ENCODE data around the gene SNX3.
A peak's percentile ranks its signal among the peaks of the same experiment; 100 is the strongest.
"Not testable (repeated sequence)": the region's sequence is repeated elsewhere in the genome, so short reads cannot be mapped to it uniquely, and the experiment has no call there.

Gene SNX3

GRCh38 chr6:108254433-108255410, 6.1 kb downstream of the SNX3 start:
- peak; percentile 34 for DNase-seq

DNA sequence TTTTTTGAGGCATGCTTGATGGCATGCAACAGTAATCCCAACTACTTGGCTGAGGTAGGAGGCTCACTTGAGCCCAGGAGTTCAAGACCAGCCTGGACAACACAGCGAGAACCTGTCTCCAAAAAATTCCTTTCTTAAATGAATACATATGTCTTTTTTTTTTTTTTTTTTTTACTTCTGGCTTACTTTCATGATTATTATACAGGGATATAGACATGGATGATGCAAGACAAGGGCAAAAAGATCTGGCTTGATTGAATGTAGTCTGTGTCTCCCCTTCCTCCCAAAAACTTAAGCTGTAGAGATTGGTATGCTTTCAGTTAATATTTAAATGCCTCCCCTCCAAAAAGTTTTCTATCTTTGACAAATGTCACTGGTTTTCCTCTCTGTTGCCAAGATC, 7.6 kb downstream of the SNX3 start:
- peak; percentile 50 for DNase-seq

GRCh38 chr6:108252055-108252454, 8.8 kb downstream of the SNX3 start:
- no peak for DNase-seq

DNA sequence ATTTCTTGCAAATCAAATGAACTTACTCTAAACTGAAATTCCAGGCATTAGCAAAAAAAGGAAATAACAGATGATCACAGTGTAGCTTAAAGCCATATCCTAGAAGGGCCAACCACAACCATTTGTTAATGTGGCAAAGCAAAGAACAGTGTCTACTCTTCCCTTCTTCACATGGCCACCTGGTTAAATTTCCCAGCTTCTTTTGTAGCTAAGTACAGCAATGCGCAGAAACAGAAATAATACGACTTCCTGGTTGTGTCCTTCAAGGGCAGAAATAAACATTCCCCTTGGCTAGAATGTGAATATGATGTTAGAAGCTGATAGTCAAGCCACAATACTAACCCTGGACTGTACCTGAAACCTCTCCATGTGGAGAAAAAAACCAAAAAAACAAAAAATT, 9.6 kb downstream of the SNX3 start:
- no peak for DNase-seq

- peak; percentile 70 for DNase-seq
These were observed 10.5 kb downstream of the SNX3 start for GRCh38 chr6:108250240-108250866.

- no peak for DNase-seq
These were observed 12.8 kb downstream of the SNX3 start for GRCh38 chr6:108247965-108248536.

GRCh38 chr6:108245095-108245494, 15.7 kb downstream of the SNX3 start:
- not testable (repeated sequence) for DNase-seq

GRCh38 chr6:108243836-108244235, 17.0 kb downstream of the SNX3 start:
- no peak for DNase-seq

DNA sequence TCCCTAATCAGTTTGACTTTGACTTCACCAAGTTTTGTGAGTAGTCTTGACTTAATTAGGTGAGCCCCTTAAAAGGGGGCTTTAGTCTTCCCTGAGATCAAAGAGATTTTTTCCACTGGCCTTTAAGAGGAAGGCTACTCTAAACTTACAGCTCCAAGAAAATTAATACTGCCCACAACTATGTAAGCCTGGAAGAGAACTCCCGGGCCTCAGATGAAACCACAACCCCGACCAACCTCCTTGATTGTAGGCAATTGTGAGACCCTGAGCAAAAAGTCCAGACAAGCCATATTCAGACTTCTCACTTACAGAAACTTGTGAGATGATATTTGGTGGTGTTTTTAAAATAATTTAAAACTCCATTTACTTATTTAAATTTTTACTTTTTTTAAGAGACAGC, 18.1 kb downstream of the SNX3 start:
- no peak for DNase-seq

- no peak for DNase-seq
These were observed 18.6 kb downstream of the SNX3 start for GRCh38 chr6:108242259-108242658.

DNA sequence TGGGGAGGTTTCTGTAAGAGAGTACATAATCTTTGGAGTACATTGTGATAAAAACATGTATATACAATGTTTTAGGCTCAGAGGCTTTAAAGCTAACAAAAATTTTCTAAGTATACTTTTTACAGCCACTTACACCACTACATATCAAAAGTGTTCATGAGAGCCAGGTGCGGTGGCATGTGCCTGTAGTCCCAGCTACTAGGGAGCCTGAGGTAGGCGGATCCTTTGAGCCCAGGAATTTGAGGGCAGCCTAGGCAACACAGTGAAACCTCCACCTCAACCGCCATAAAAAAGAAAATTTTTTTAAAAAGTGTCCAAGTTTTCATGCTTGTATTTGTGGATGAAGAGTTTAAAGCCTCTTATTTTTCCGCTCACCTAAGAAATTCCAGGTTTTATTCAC, 22.5 kb downstream of the SNX3 start:
- no peak for DNase-seq

- DNase-seq, result no peak
These were observed 24.0 kb downstream of the SNX3 start for GRCh38 chr6:108236791-108237190.

- DNase-seq, result no peak
These were observed 25.7 kb downstream of the SNX3 start for GRCh38 chr6:108235127-108235526.

DNA sequence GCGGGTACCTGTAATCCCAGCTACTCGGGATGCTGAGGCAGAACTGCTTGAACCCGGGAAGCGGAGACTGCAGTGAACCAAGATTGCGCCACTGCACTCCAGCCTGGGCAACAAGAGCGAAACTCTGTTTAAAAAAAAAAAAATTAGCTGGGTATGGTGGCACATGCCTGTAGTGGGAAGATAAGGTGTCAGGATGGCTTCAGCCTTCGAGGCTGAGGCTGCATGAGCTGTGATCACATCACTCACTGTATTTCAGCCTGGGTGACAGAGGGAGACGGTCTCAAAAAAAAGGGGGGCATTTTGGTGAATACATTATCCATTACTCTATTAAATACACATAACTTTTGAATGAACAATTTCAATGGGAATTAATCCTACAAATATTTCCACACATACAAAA, 32.4 kb downstream of the SNX3 start:
- DNase-seq, result no peak

DNA sequence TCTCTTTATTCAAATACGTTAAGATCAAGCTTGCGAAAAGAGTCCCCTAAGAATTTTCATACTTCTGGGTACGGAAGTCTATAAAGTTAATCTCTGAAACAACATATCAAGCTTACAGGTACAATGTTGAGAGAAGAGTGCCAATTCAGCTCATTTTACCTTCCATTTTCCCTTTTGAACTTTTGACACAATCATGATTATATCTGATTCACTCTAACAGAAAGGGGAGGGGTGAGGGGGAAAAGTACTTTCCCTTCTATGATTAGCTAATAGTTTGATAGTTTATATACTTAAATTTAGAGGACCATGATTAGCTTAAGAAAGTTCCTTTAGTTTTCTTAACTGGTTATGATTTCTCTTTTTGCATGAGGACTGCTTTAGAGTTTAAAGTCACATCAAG, 33.5 kb downstream of the SNX3 start:
- DNase-seq, result no peak

- peak; percentile 53 for DNase-seq
These were observed 38.3 kb downstream of the SNX3 start for GRCh38 chr6:108222504-108222903.

DNA sequence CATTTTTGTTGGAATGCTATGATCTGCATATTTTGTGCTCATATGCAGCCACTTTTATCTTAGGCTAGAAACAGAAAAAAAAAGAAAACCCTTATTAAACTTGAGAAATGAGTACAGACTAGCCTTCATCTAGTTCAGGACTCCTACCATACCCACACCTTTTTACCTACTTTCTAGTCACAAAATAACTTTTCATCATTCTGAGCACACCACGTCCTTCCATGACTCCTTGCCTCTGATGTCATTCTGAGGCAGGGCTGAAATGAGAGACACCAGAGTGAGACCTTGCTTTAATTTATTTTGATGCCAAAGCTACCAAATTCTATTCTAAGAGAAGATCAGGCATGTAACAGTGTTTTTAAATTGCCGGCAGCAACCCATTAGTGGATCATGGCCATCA, 38.8 kb downstream of the SNX3 start:
- DNase-seq, result no peak

DNA sequence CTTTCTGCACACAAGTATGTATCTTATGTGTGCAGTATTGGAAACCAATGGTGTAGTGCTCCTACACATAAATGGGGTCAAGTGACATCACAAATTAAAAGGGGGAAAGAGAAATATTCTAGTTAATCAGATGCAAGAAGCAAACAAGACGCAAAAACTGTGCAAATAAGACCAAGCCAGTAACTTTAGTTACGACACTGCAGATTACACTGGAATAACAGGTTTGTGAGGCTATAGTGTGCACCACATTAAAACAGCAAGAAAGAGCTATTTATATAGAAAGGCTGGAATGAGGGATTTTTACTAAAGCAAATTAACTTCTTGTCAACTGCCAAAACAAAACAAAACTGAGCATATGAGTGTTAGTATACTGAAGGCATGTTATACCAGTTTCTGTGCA, 49.2 kb downstream of the SNX3 start:
- DNase-seq, result no peak

- no peak for DNase-seq
These were observed 50.3 kb downstream of the SNX3 start for GRCh38 chr6:108210556-108210955.

DNA sequence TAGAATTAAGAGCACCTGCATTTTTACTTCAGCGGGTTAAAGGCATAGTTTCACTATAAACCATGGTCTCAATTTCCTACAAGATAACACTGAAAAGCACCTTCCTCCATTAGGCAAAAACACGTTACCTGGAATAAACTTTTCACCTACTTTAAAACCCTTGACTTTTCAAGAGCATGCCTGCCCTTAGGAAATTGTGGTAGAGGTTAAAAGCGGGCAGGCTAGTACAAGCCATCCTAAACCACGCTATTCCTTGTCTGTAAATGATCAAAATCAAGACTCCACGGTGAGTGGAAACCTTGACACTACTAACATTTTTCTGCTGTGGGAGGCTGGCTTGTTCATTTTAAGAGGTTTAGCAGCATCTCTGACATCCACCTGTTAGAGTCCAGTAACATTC, 51.1 kb downstream of the SNX3 start:
- DNase-seq, result no peak

- no peak for DNase-seq
These were observed 53.8 kb downstream of the SNX3 start for GRCh38 chr6:108207013-108207412.

GRCh38 chr6:108203189-108204112, 57.4 kb downstream of the SNX3 start:
- no peak for DNase-seq

DNA sequence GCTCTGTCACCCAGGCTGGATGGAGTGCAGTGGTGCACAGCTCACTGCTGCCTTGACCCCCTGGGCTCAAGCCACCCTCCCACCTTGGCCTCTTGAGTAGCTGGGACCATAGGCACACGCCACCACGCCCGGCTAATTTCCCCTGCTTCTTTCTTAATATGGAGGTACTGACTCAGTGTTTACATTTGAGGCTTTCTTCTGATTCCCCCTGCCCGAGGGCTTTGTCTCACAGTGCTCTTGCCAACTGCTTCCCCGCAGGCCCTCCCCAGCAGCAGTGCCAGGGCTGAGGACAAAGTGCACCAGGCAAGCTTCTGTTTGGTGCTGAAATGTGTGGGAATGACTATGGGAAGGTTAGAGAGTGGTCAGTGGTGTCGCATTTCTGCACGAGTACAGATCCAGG, 60.2 kb downstream of the SNX3 start:
- DNase-seq, result no peak
